Measurements from ENCODE around the gene KCNK4. TPM values are rescaled to one million over a fixed set of nuclear protein-coding genes. Genes with fewer than 3 reads are reported as not detected.

KCNK4 gene
- total and polyA plus RNA-seq, 2 donors (not counting 3 experiments of a cell fraction or from before 2014, with no cell fraction given) = 0.06 to 0.44 TPM

DNA sequence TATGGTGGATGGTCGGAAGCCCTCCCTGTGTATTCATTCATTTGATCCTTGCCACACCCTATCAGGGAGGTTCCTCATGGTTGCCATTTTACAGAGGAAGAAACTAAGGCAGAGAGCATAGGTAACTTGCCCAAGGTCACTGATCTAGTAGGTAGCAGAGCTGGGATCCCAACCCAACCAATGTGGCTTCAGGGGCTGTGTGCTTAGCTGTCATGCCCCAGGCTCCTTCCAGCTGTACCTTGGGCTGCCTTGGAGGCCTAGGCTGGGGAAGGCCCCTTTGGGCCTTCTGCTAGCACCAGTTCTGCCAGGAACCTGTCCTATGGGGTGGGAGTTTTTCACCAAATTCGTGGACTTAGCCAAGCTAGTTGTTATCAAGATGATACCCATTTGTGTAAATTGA is 15.3 kb upstream of the KCNK4 start:
- intact Hi-C loops (cut with micrococcal nuclease) = no loop called here
- CTCF ChIA-PET = interaction anchor here (1.3 to 4.4 kb wide), 2 partner anchors 25 to 79 kb away, joined by 3 to 20 read pairs; partner anchors contain the start of gene CATSPERZ

DNA sequence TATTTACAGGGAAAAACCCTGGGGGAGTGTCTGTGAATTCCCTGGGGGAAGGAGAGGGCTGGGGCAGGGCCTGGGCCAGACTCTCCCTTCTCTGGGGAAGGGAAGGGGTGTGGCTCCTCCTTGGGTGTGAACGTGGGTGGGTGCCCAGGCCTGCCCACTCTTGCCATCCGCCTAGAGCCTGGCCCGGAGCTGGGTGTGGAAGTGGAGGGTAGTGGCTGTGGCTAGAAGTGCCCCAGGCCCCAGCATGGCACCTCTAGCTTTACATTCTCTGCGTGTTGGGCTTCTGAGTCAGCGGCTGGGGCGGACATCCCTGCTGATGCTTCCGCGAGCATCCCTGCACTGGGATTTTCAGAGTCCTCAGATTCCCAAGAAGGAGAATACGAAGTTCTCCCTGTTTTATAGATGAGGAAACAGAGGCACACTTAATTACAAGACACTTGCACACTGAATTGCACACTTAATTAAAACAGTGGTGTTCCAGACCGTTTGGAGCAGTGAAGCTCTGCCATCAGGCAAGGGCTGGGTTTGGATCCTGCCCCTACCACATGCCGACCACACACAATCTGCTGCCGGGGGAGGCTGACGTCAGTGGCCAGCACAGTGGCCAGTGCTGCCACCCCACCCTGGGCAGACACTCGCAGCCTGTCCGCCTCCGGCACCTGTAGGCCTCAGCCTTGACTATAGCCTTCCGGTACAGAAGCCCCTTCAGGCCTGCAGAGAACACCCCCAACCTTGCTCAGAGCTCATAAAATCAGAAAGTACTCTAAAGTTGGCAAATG is 14.3 kb upstream of the KCNK4 start:
- Histone ChIP-seq H3K9me1 (replicated peaks; ENCODE audit: control insufficient read depth, extremely low read depth, insufficient read depth, low read length) (no peaks in the 10 kb centered on the region), H3K36me3 (ENCODE audit: control insufficient read depth in 2 of 2, extremely low read depth in 1 of 2, insufficient read depth in 2 of 2, low read length in 2 of 2) (peaks cover 2 to 16% of the 10 kb centered on the region in 2 experiments), H3K4me3 (replicated peaks in 1 of 3; ENCODE audit: insufficient read depth in 1 of 3, low read depth in 1 of 3, low read length in 3 of 3) (no peak overlapping the region), H4K20me1 (replicated peaks; ENCODE audit: control insufficient read depth, extremely low read depth, insufficient read depth, low read length) (no peaks in the 10 kb centered on the region), H3K27ac (ENCODE audit: insufficient read depth, low read depth, low read length) (no peak overlapping the region), H3K9ac (replicated peaks; ENCODE audit: extremely low read depth, insufficient read depth, low read length) (no peak overlapping the region), H3K9me3 (replicated peaks; ENCODE audit: control insufficient read depth, insufficient read depth, low read length) (no peaks in the 10 kb centered on the region), H3K4me1 (ENCODE audit: control insufficient read depth, extremely low read depth, insufficient read depth, low read length) (peaks cover under 1% of the 10 kb centered on the region), H2AFZ (ENCODE audit: low read depth, low read length) (no peak overlapping the region), H3K79me2 (ENCODE audit: control insufficient read depth, insufficient read depth, low read length) (no peaks in the 10 kb centered on the region), H3K27me3 (ENCODE audit: control insufficient read depth in 2 of 2, insufficient read depth in 2 of 2, low read length in 2 of 2) (no peaks in the 10 kb centered on the region), H3K4me2 (ENCODE audit: insufficient read depth, low read length) (no peak overlapping the region)
- DNase-seq (ENCODE audit: low read depth, low spot score) (no peak), FAIRE-seq (no peak)
- CTCF ChIA-PET = interaction anchor here (0.6 to 4.4 kb wide), 3 partner anchors 24 to 1467 kb away, joined by 3 to 20 read pairs (median 3); partner anchors contain the start of gene CATSPERZ
- dilution Hi-C loops (cut with MboI; ENCODE audit: extremely low pct_ligation_motif_present, low sequenced_read_pairs) (no loop called here), intact Hi-C loops (cut with micrococcal nuclease) (no loop called here)
- no TSS peak for BruUV-seq (replicated peaks)
- TF ChIP-seq MYC (IDR thresholded peaks at IDR 0.05; ENCODE audit: low read depth, low read length) (no peak), JUN (IDR thresholded peaks at IDR 0.05; ENCODE audit: borderline replicate concordance, insufficient read depth, insufficient read length, low read depth) (no peak), POLR2A (IDR thresholded peaks at IDR 0.05; ENCODE audit: low read depth, low read length) (no peak), POLR2AphosphoS5 (IDR thresholded peaks at IDR 0.05; ENCODE audit: insufficient read depth, low read depth, low read length) (no peak), GATA2 (IDR thresholded peaks at IDR 0.05; ENCODE audit: insufficient read depth, insufficient read length, low read depth, low read length) (no peak), CTCF (IDR thresholded peaks at IDR 0.05; ENCODE audit: extremely low read depth in 1 of 2, insufficient read depth in 1 of 2, low read depth in 1 of 2, low read length in 2 of 2) (no peak), EZH2 (IDR thresholded peaks at IDR 0.05; ENCODE audit: borderline replicate concordance, low read depth, low read length, severe bottlenecking) (no peak), FOS (IDR thresholded peaks at IDR 0.05; ENCODE audit: borderline replicate concordance, insufficient read depth, low read length) (no peak)
- TF ChIP-seq, protein P1, sequence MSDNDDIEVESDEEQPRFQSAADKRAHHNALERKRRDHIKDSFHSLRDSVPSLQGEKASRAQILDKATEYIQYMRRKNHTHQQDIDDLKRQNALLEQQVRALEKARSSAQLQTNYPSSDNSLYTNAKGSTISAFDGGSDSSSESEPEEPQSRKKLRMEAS (IDR thresholded peaks at IDR 0.05; ENCODE audit: insufficient read depth, insufficient read length) = no peak
- POLR2A ChIA-PET = no interaction called here

More for the DNA sequence above, 15.3 kb upstream of the KCNK4 start:
- Histone ChIP-seq H3K36me3 (ENCODE audit: control insufficient read depth in 2 of 2, extremely low read depth in 1 of 2, insufficient read depth in 2 of 2, low read length in 2 of 2) (peaks cover 2 to 16% of the 10 kb centered on the region in 2 experiments), H4K20me1 (replicated peaks; ENCODE audit: control insufficient read depth, extremely low read depth, insufficient read depth, low read length) (no peaks in the 10 kb centered on the region), H3K4me1 (ENCODE audit: control insufficient read depth, extremely low read depth, insufficient read depth, low read length) (peaks cover 4% of the 10 kb centered on the region), H3K9me1 (replicated peaks; ENCODE audit: control insufficient read depth, extremely low read depth, insufficient read depth, low read length) (no peaks in the 10 kb centered on the region), H3K27ac (ENCODE audit: insufficient read depth, low read depth, low read length) (no peak overlapping the region), H3K9ac (replicated peaks; ENCODE audit: extremely low read depth, insufficient read depth, low read length) (no peak overlapping the region), H2AFZ (ENCODE audit: low read depth, low read length) (no peak overlapping the region), H3K79me2 (ENCODE audit: control insufficient read depth, insufficient read depth, low read length) (no peaks in the 10 kb centered on the region), H3K27me3 (ENCODE audit: control insufficient read depth in 2 of 2, insufficient read depth in 2 of 2, low read length in 2 of 2) (no peaks in the 10 kb centered on the region), H3K4me2 (ENCODE audit: insufficient read depth, low read length) (no peak overlapping the region), H3K9me3 (replicated peaks; ENCODE audit: control insufficient read depth, insufficient read depth, low read length) (no peaks in the 10 kb centered on the region), H3K4me3 (replicated peaks in 1 of 3; ENCODE audit: insufficient read depth in 1 of 3, low read depth in 1 of 3, low read length in 3 of 3) (no peak overlapping the region)
- POLR2A ChIA-PET = no interaction called here
- dilution Hi-C loops (cut with MboI; ENCODE audit: extremely low pct_ligation_motif_present, low sequenced_read_pairs) = no loop called here
- FAIRE-seq (no peak), DNase-seq (ENCODE audit: low read depth, low spot score) (no peak)
- no TSS peak for BruUV-seq (replicated peaks)
- no peak for TF ChIP-seq GATA2 (IDR thresholded peaks at IDR 0.05; ENCODE audit: insufficient read depth, insufficient read length, low read depth, low read length)

Data from endothelial cell of umbilical vein (primary cell).